Endothelial cell of umbilical vein (primary cell): ENCODE results near the gene SYCP3.

ENCODE experiments used
- EZH2 ChIP-seq: IDR thresholded peaks from 2 replicates; pipeline ENCODE4 v1.6.1; 2012; ENCODE audit warnings: borderline replicate concordance, low read depth, mild to moderate bottlenecking, moderate library complexity, low read length, inconsistent platforms; ENCODE audit not compliant: severe bottlenecking
- FOS ChIP-seq: IDR thresholded peaks from 2 replicates; pipeline ENCODE4 v1.6.1; 2011; ENCODE audit warnings: mild to moderate bottlenecking, low read length, moderate library complexity, borderline replicate concordance; ENCODE audit not compliant: insufficient read depth
- JUN ChIP-seq: IDR thresholded peaks from 2 replicates; pipeline ENCODE4 v1.6.1; 2011; ENCODE audit warnings: borderline replicate concordance, low read depth; ENCODE audit not compliant: insufficient read length, insufficient read depth
- POLR2A ChIP-seq: IDR thresholded peaks from 2 replicates; pipeline ENCODE4 v1.6.1; 2012; ENCODE audit warnings: low read depth, mild to moderate bottlenecking, control low read depth, low read length
- POLR2AphosphoS5 ChIP-seq: IDR thresholded peaks from 2 replicates; pipeline ENCODE4 v1.6.1; 2012; ENCODE audit warnings: low read depth, mild to moderate bottlenecking, control low read depth, low read length, moderate library complexity; ENCODE audit not compliant: insufficient read depth
- TF ChIP-seq, protein P1 (sequence below), 2 donors: IDR thresholded peaks; 1 replicate in 1 of 2; 2 replicates in 1 of 2; pipeline ENCODE4 v1.5.1; 2011; ENCODE audit warnings: low read length in 2 of 2, mild to moderate bottlenecking in 2 of 2, moderate library complexity in 2 of 2, control low read depth in 1 of 2, inconsistent platforms in 1 of 2, low read depth in 1 of 2; ENCODE audit not compliant: insufficient read depth in 1 of 2; ENCODE audit errors: extremely low read depth in 1 of 2

DNA sequence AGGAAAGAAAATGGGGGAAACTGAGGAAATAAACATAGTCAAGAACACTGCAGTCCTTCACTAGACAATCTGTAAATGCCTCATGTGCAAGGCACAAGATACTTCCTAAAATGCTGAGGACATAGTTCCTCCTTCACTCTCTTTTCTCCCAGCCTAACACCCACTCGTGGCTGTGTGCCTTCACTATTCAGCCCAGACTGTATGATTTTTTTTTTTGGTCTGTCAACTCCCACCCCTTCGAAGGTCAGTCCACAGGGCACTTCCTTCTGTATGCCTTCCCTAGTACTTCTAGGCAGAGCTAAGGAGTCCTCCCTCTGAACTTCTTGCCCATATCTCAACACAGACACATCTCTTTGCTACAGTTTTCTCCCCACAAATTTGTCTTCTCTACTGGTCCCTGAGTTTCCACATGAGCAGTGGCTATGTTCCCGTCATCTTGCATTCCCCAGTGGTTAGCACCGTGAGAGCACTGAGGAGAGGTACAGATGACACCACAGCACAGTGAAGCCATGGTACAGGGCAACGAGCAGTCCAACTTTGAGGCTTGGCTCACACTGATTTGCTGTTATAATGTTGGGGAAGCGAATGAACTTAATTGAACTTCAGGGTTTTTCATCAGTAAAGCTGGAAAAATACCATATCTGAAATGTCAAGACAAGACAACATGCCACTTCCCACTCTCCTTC, 24.1 kb upstream of the SYCP3 start:
- TF ChIP-seq POLR2AphosphoS5 (no peak), FOS (no peak), EZH2 (no peak), JUN (no peak), POLR2A (no peak)
- TF ChIP-seq, protein P1, sequence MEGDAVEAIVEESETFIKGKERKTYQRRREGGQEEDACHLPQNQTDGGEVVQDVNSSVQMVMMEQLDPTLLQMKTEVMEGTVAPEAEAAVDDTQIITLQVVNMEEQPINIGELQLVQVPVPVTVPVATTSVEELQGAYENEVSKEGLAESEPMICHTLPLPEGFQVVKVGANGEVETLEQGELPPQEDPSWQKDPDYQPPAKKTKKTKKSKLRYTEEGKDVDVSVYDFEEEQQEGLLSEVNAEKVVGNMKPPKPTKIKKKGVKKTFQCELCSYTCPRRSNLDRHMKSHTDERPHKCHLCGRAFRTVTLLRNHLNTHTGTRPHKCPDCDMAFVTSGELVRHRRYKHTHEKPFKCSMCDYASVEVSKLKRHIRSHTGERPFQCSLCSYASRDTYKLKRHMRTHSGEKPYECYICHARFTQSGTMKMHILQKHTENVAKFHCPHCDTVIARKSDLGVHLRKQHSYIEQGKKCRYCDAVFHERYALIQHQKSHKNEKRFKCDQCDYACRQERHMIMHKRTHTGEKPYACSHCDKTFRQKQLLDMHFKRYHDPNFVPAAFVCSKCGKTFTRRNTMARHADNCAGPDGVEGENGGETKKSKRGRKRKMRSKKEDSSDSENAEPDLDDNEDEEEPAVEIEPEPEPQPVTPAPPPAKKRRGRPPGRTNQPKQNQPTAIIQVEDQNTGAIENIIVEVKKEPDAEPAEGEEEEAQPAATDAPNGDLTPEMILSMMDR (IDR thresholded peaks at IDR 0.05; ENCODE audit: extremely low read depth in 1 of 2, insufficient read depth in 1 of 2, low read depth in 1 of 2, low read length in 2 of 2), result no peak
